MCF 10A (cell line): ENCODE measurements around the gene HEXIM1. TPM values are rescaled to one million over a fixed set of nuclear protein-coding genes. Genes with fewer than 3 reads are reported as not detected.

Source experiments
- BruUV-seq: library from RNA; stranded (reverse); fragments of 400-500 nt; replicated peaks from 2 replicates; lab custom pipeline; 2021; lab: Mats Ljungman, UMichigan
- CTCF ChIA-PET: fragments of 300-600 bp; sonication (Branson Sonifier 250); formaldehyde crosslinking; extraction: SDS; loops from one replicate; lab custom pipeline; 2021; ENCODE audit warnings: antibody characterized with exemption, inconsistent platforms; lab: Yijun Ruan, JAX
- POLR2A ChIA-PET: fragments of 300-600, 350-650 bp; sonication (Branson Sonifier 250); formaldehyde crosslinking; extraction: SDS; loops from one replicate; lab custom pipeline; 2020; ENCODE audit warnings: antibody characterized with exemption, inconsistent platforms; lab: Yijun Ruan, JAX
- DNase-seq: peaks from one replicate; pipeline ENCODE4 v3.0.0-alpha.2; 2018; ENCODE audit not compliant: unreplicated experiment
- H3K27ac Mint-ChIP-seq: one replicate; pipeline ENCODE4 v1.8.0; 2022; ENCODE audit warnings: mild to moderate bottlenecking, low read depth, mixed read lengths; ENCODE audit not compliant: unreplicated experiment
- H3K27me3 Mint-ChIP-seq: one replicate; pipeline ENCODE4 v1.8.0; 2022; ENCODE audit warnings: mixed read lengths; ENCODE audit not compliant: insufficient read depth, unreplicated experiment
- H3K36me3 Mint-ChIP-seq: one replicate; pipeline ENCODE4 v1.8.0; 2022; ENCODE audit warnings: mild to moderate bottlenecking, moderate library complexity, mixed read lengths; ENCODE audit not compliant: insufficient read depth, unreplicated experiment
- H3K4me1 Mint-ChIP-seq: one replicate; pipeline ENCODE4 v1.8.0; 2022; ENCODE audit warnings: mixed read lengths; ENCODE audit not compliant: insufficient read depth, unreplicated experiment
- H3K4me3 Mint-ChIP-seq: one replicate; pipeline ENCODE4 v1.8.0; 2022; ENCODE audit warnings: mild to moderate bottlenecking, moderate library complexity, mixed read lengths; ENCODE audit not compliant: unreplicated experiment
- H3K9me3 Mint-ChIP-seq: one replicate; pipeline ENCODE4 v1.8.0; 2022; ENCODE audit warnings: mixed read lengths; ENCODE audit not compliant: unreplicated experiment
- intact Hi-C: fragments of 100-400 bp; cut with micrococcal nuclease; formaldehyde crosslinking; loops from 2 replicates; pipeline ENCODE4 v1.14.1; 2022
- total RNA-seq: library from RNA; stranded (reverse); gene quantifications from 2 replicates; pipeline ENCODE4 v1.2.3, GENCODE V29; 2022
- TF ChIP-seq, protein P1 (sequence below): fragments of 200-600 bp; IDR thresholded peaks from one replicate; pipeline ENCODE4 v1.8.0; 2022; ENCODE audit warnings: antibody characterized with exemption, mild to moderate bottlenecking; ENCODE audit not compliant: unreplicated experiment

Gene HEXIM1
- total RNA-seq, 1 experiment from 2014 or later: 26.7 TPM

DNA sequence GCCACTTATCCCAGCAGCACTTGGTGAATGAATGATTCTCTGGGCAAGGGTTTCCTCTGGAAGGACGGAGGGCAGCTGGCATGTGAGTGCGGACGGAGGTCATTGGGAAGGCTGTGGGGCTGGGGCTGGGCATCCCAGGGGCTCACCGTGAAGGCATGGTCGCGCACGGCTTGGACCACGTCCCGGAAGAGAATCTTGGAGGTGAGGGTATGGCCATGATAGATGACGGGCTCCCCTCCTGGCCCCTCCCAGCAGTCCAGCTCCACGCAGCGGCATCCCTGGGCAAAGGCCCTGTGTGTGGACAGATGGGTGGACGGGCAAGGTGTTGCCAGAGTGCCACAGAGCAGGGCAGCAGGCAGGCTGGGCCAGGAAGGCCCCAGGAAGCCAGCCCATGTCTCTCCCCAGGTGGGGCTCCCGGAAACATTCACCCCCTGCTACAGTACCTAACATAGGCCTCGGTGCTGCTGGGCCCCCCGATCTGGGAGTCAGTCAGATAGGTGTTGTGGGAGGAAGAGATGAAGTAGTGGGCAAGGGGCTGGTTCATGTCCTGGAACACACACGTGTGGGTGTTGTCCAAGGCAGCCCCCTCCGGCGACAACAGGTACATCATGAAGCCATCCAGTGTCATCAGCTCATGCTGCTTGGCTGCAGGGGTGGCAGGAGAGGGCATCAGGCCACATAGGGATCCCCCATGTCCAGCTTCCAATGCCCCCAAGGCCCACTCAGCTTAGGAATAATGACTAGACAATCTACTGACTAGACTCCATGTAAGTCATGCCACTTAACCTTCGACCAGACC, 30.2 kb upstream of the HEXIM1 start:
- no peak overlapping the region for H3K4me3 Mint-ChIP-seq
- BruUV-seq: no TSS peak
- peaks cover 43% of the 10 kb centered on the region for H3K36me3 Mint-ChIP-seq

GRCh38 chr17:45118691-45119090, 29.6 kb upstream of the HEXIM1 start:
- intact Hi-C loops: no loop called here
- ChIA-PET CTCF (interaction anchor here (0.6 to 1.9 kb wide), 6 partner anchors 10 to 120 kb away, joined by 3 to 9 read pairs (median 4); partner anchors contain the start of gene ACBD4), POLR2A (interaction anchor here (2.7 to 2.8 kb wide), 3 partner anchors 9 to 16 kb away, joined by 9 to 13 read pairs (median 10); no protein-coding TSS in a partner anchor)
- TF ChIP-seq, protein P1, sequence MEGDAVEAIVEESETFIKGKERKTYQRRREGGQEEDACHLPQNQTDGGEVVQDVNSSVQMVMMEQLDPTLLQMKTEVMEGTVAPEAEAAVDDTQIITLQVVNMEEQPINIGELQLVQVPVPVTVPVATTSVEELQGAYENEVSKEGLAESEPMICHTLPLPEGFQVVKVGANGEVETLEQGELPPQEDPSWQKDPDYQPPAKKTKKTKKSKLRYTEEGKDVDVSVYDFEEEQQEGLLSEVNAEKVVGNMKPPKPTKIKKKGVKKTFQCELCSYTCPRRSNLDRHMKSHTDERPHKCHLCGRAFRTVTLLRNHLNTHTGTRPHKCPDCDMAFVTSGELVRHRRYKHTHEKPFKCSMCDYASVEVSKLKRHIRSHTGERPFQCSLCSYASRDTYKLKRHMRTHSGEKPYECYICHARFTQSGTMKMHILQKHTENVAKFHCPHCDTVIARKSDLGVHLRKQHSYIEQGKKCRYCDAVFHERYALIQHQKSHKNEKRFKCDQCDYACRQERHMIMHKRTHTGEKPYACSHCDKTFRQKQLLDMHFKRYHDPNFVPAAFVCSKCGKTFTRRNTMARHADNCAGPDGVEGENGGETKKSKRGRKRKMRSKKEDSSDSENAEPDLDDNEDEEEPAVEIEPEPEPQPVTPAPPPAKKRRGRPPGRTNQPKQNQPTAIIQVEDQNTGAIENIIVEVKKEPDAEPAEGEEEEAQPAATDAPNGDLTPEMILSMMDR: no peak
- no peak overlapping the region for H3K27ac Mint-ChIP-seq
- DNase-seq: no peak
- H3K4me3 Mint-ChIP-seq: no peak overlapping the region
- H3K36me3 Mint-ChIP-seq: peaks cover 47% of the 10 kb centered on the region
- H3K27me3 Mint-ChIP-seq: no peaks in the 10 kb centered on the region
- no TSS peak for BruUV-seq
- H3K4me1 Mint-ChIP-seq: peaks cover 17% of the 10 kb centered on the region
- H3K9me3 Mint-ChIP-seq: no peaks in the 10 kb centered on the region

More for the DNA sequence above, 30.2 kb upstream of the HEXIM1 start:
- ChIA-PET CTCF (interaction anchor here (0.6 to 1.9 kb wide), 7 partner anchors 8 to 339 kb away, joined by 3 to 9 read pairs (median 3); partner anchors contain the start of gene ACBD4), POLR2A (interaction anchor here (0.6 to 2.8 kb wide), 5 partner anchors 9 to 1162 kb away, joined by 3 to 13 read pairs (median 9); no protein-coding TSS in a partner anchor)
- no peak overlapping the region for H3K27ac Mint-ChIP-seq
- TF ChIP-seq, protein P1: no peak
- H3K9me3 Mint-ChIP-seq: no peaks in the 10 kb centered on the region
- no peaks in the 10 kb centered on the region for H3K27me3 Mint-ChIP-seq
- peaks cover 13% of the 10 kb centered on the region for H3K4me1 Mint-ChIP-seq
- intact Hi-C loops: no loop called here
- no peak for DNase-seq

DNA sequence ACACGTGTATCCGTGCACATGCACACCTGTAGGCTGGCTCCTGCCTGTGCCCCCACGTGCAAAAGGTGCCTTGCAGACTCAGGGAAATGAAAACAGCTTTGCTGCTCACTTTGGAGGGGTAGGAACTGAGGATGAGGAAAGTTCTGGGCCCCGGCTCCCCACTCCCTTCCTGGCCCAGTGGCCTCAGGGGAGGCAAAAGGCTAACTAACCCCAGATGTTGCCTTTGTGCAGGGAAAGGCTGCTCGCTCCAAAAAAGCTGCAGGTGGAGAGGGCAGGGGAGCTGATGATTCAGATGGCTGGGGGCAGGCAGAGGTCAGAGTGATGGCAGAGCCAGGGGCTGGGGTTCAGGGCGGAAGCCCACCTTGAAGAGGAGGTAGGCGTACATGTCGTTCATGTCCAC, 28.3 kb upstream of the HEXIM1 start:
- CTCF ChIA-PET: interaction anchor here (0.7 to 1.6 kb wide), 4 partner anchors 10 to 113 kb away, joined by 3 to 6 read pairs (median 4); no protein-coding TSS in a partner anchor
- Mint-ChIP-seq H3K9me3 (no peaks in the 10 kb centered on the region), H3K36me3 (peaks cover 42% of the 10 kb centered on the region), H3K27ac (no peak overlapping the region), H3K4me3 (no peak overlapping the region), H3K4me1 (peaks cover 25% of the 10 kb centered on the region), H3K27me3 (no peaks in the 10 kb centered on the region)
- TF ChIP-seq, protein P1: no peak
- no peak for DNase-seq
- POLR2A ChIA-PET: interaction anchor here (1.0 to 1.1 kb wide), 2 partner anchors 11 to 13 kb away, joined by 3 read pairs; no protein-coding TSS in a partner anchor
- no TSS peak for BruUV-seq
- intact Hi-C loops: no loop called here

DNA sequence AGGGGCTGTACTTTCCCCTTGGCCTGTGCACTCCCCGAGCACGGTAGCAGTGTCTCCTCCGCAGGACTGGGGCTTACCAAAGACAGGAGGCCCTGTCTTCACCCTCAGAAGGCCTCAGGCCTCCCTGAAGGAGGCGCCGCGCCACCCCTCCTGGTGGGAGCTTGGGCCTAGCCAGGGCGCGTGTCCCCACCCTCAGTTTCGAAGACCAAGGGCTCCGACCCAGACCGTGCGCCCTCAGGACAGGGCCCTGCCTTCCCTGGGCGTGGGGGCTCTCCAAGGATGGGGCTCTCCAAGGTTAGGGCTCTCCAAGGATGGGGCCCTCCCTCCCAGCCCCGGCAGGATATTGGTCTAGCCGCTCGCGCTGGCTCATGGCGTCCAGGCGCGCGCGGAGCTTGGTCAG, 27.7 kb upstream of the HEXIM1 start:
- BruUV-seq: no TSS peak
- TF ChIP-seq, protein P1: no peak
- H3K27me3 Mint-ChIP-seq: no peaks in the 10 kb centered on the region
- peaks cover 42% of the 10 kb centered on the region for H3K36me3 Mint-ChIP-seq
- H3K4me3 Mint-ChIP-seq: no peak overlapping the region
- DNase-seq: no peak
- CTCF ChIA-PET: interaction anchor here (0.8 to 0.9 kb wide), 3 partner anchors 11 to 346 kb away, joined by 3 to 4 read pairs (median 4); no protein-coding TSS in a partner anchor
- H3K9me3 Mint-ChIP-seq: no peaks in the 10 kb centered on the region
- POLR2A ChIA-PET: interaction anchor here (1.0 kb wide), 1 partner anchor 13 kb away, joined by 3 read pairs; no protein-coding TSS in a partner anchor
- H3K4me1 Mint-ChIP-seq: peaks cover 25% of the 10 kb centered on the region
- intact Hi-C loops: no loop called here
- H3K27ac Mint-ChIP-seq: no peak overlapping the region
